GM23248 (cell line): ENCODE data around the gene ZNF789. TPM values are rescaled to one million over a fixed set of nuclear protein-coding genes. Genes with fewer than 3 reads are reported as not detected.
A peak's percentile ranks its signal among the peaks of the same experiment; 100 is the strongest.

Experiments used
- DNase-seq: peaks from one replicate; pipeline ENCODE4 v3.0.0-alpha.2; 2015
- H2AFZ ChIP-seq: fragments of 200-600 bp; sonication (generic); 2 replicates; pipeline ENCODE4 v1.6.1; 2016; ENCODE audit warnings: antibody characterized with exemption
- H3F3A ChIP-seq: fragments of 200-600 bp; sonication (generic); 2 replicates; pipeline ENCODE4 v1.6.1; 2016; ENCODE audit warnings: mild to moderate bottlenecking, antibody characterized with exemption, mixed run types; ENCODE audit not compliant: insufficient read depth
- H3K27ac ChIP-seq: fragments of 200-600 bp; sonication (generic); 2 replicates; pipeline ENCODE4 v1.5.1; 2016; ENCODE audit warnings: mild to moderate bottlenecking
- H3K27me3 ChIP-seq: fragments of 200-600 bp; sonication (generic); replicated peaks from 2 replicates; pipeline ENCODE4 v1.6.1; 2016; ENCODE audit warnings: mild to moderate bottlenecking; ENCODE audit not compliant: insufficient read depth
- H3K36me3 ChIP-seq: fragments of 200-600 bp; sonication (generic); 2 replicates; pipeline ENCODE4 v1.6.1; 2016; ENCODE audit warnings: low read depth, mild to moderate bottlenecking
- H3K4me1 ChIP-seq: fragments of 200-600 bp; sonication (generic); 2 replicates; pipeline ENCODE4 v1.6.1; 2016; ENCODE audit warnings: mild to moderate bottlenecking; ENCODE audit not compliant: insufficient read depth
- H3K4me2 ChIP-seq: fragments of 200-600 bp; sonication (generic); one replicate; pipeline ENCODE4 v1.6.1; 2016; ENCODE audit warnings: mild to moderate bottlenecking; ENCODE audit not compliant: unreplicated experiment
- H3K4me3 ChIP-seq: fragments of 200-600 bp; sonication (generic); 2 replicates; pipeline ENCODE4 v1.5.1; 2016; ENCODE audit warnings: mild to moderate bottlenecking
- H3K79me2 ChIP-seq: fragments of 200-600 bp; sonication (generic); 2 replicates; pipeline ENCODE4 v1.6.1; 2016; ENCODE audit warnings: mild to moderate bottlenecking; ENCODE audit not compliant: insufficient read depth
- H3K9ac ChIP-seq: fragments of 200-600 bp; sonication (generic); 2 replicates; pipeline ENCODE4 v1.6.1; 2016; ENCODE audit warnings: mild to moderate bottlenecking
- H3K9me2 ChIP-seq: fragments of 200-600 bp; sonication (generic); 2 replicates; pipeline ENCODE4 v1.6.1; 2016; ENCODE audit warnings: mixed run types, mild to moderate bottlenecking, moderate library complexity; ENCODE audit not compliant: insufficient read depth
- H3K9me3 ChIP-seq: fragments of 200-600 bp; sonication (generic); one replicate; pipeline ENCODE4 v1.6.1; 2017; ENCODE audit warnings: low read depth
- H4K20me1 ChIP-seq: fragments of 200-600 bp; sonication (generic); 2 replicates; pipeline ENCODE4 v1.6.0; 2016; ENCODE audit not compliant: insufficient read depth
- EZH2 ChIP-seq: fragments of 200-600 bp; sonication (generic); IDR thresholded peaks from 2 replicates; pipeline ENCODE4 v1.6.1; 2018; ENCODE audit warnings: antibody characterized with exemption, mild to moderate bottlenecking; ENCODE audit not compliant: insufficient read depth, poor library complexity, severe bottlenecking
- EZH2phosphoT487 ChIP-seq: fragments of 200-600 bp; sonication (generic); IDR thresholded peaks from 2 replicates; pipeline ENCODE4 v1.6.1; 2018; ENCODE audit warnings: antibody characterized with exemption, moderate library complexity, mild to moderate bottlenecking, low read depth; ENCODE audit not compliant: insufficient read depth
- WGBS, 2 experiments: methylation state at CpG; one replicate each; pipeline ENCODE4 v1.1.6; 2015 to 2017; ENCODE audit warnings: low lambda C conversion rate in 2 of 2, low coverage in 1 of 2; ENCODE audit errors: missing lambda C conversion rate in 2 of 2; 5-methylcytosine and 5-hydroxymethylcytosine counted together
- in situ Hi-C: fragments of 300-500 bp; cut with MboI; formaldehyde crosslinking; loops from 2 replicates; pipeline ENCODE4 v1.15.0; 2020
- polyA plus RNA-seq: library from polyadenylated mRNA; unstranded; fragments of >200 nt; fragmentation: Nextera tagmentation; extraction: Ambion mirVana; gene quantifications from 2 replicates; pipeline ENCODE4 v1.2.1, GENCODE V29; 2016
- total RNA-seq: library from RNA; depleted of rRNA; stranded (reverse); fragments of >200 nt; shearing (Covaris generic); gene quantifications from 2 replicates; pipeline ENCODE4 v1.2.3, GENCODE V29; 2014

The ZNF789 gene
- total and polyA plus RNA-seq, 2 experiments from 2014 or later = 5.3 to 8.5 TPM

DNA sequence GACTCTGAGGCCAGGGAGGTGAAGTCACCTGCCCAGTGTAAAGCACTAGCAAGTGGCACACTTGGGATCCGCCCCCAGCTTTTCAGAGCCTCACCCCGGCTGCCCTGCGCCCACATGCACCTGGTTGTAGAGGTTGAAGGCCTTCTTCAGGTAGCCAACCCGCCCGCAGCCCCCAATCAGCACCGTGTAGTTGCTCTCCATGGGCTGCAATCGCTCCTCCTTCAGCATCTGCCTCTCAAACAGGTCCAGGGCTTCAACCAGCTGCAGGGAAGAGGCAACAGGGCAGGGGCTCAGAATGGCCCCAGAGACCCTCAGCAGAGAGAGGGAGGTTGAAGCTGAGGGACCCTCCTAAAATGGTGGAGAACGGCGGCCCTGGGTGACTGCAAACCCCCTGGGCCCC, 39.5 kb upstream of the ZNF789 start:
- no peak overlapping the region for H3K4me2 ChIP-seq
- in situ Hi-C loops = no loop called here
- H3K27ac ChIP-seq = no peak overlapping the region
- WGBS, 2 experiments = 89 to 91% methylated on average over 9 of the region's 9 CpGs
- H2AFZ ChIP-seq = no peak overlapping the region
- no peaks in the 10 kb centered on the region for H3F3A ChIP-seq
- H3K79me2 ChIP-seq = peaks cover 23% of the 10 kb centered on the region
- H3K36me3 ChIP-seq = peaks cover 8% of the 10 kb centered on the region; the same call in 1 of the 2 replicates
- no peaks in the 10 kb centered on the region for H4K20me1 ChIP-seq
- H3K9me3 ChIP-seq = no peaks in the 10 kb centered on the region
- no peak for DNase-seq
- H3K9me2 ChIP-seq = no peaks in the 10 kb centered on the region
- H3K27me3 ChIP-seq = no peaks in the 10 kb centered on the region
- TF ChIP-seq EZH2phosphoT487 (no peak), EZH2 (no peak)
- H3K4me3 ChIP-seq = no peak overlapping the region
- no peak overlapping the region for H3K9ac ChIP-seq
- no peaks in the 10 kb centered on the region for H3K4me1 ChIP-seq

DNA sequence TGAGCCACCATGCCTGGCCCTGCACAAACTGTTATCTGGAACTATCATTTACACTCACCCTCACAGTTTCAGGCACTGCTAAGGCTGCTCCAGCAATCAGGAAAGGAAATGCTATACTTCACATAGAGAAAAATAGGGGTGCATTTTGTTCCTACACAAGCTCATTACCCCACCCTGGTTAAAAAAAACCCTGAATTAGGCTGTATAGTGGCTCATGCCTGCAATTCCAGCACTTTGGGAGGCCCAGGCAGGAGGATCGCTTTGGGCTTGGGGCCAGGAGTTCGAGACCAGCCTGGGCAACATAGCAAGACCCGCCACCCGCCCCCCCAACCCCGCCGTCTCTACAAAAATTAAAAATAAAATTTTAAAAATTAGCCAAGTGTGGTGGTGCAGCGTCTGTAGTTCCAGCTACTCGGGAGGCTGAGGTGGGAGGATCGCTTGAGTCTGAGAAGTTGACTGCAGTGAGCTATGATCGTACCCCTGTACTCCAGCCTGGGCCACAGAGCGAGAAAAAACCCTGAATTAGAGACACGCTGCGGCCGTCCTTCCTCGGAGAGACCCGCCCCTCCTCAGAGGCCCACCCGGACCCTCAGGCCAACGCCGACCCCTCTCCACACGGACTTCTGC, 34.6 kb upstream of the ZNF789 start:
- peaks cover 61% of the 10 kb centered on the region for H3K79me2 ChIP-seq
- in situ Hi-C loops = no loop called here

DNA sequence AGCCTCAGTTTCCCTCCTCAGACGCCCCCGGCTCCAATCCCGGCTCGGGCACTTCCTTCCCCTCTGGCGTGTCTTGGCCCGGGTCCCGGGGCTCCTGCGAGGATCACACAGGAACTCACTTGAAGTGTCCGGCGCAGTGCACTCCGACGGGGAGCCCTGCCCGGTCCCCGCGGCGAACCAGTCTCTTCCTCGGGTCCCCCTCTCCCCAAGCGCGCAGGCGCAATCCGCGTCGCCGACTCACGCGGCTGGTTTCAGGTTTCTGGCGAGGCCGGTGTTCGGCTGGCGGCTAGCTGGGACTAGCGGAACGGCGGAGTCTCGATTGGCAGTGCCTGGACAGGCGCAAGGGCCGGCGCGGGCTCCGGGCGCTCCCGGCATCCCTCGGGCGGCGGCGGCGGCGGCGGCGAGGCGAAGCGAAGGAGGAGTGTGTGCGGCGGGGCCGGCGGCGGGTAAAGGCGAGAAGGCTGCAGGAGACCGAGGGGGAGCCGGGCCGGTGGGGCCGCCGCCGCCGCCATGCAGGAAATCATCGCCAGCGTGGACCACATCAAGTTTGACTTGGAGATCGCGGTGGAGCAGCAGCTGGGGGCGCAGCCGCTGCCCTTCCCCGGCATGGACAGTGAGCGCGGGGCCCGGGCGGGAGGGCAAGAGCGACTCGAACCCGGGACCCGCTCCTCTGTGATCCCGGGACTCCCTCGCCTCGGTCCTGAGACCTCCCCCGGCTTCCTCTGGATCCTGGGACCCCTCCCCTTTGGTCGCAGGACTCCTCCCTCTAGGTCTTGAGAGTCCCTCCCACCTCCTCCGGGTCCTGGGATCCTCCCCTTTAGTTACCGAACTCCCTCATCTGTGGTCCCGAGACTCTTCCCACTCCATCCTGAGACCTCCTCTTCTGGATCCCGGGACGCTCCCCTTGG, 33.9 kb upstream of the ZNF789 start, which contains the start of the genes CPSF4 and PTCD1:
CPSF4 (plus strand) TSS at position 371 of the 908 bp plus-strand sequence; CDS start at position 511, 140 bp downstream.
PTCD1 (minus strand) TSS at position 226 of the 908 bp plus-strand sequence. CDS start 3,556 bp downstream, outside the sequence.
- peak within 1 kb of the TSS; percentile 99 for H2AFZ ChIP-seq
- peaks cover 6% of the 10 kb centered on the region; the same call in 1 of the 2 replicates for H3K4me1 ChIP-seq
- in situ Hi-C loops = no loop called here
- H3F3A ChIP-seq = no peaks in the 10 kb centered on the region
- H3K36me3 ChIP-seq = 0 out of 2 replicates have a peak, but pooled peaks cover 6% of the 10 kb centered on the region
- peak; percentile 99 for DNase-seq
- WGBS, 2 experiments = 1 to 2% methylated on average over 54 to 76 of the region's 89 CpGs
- no peaks in the 10 kb centered on the region for H3K27me3 ChIP-seq
- H3K9me2 ChIP-seq = no peaks in the 10 kb centered on the region
- peak within 1 kb of the TSS; percentile 92 for H3K9ac ChIP-seq
- H3K9me3 ChIP-seq = no peaks in the 10 kb centered on the region
- peaks cover 67% of the 10 kb centered on the region for H3K79me2 ChIP-seq
- H3K4me3 ChIP-seq = peak within 1 kb of the TSS; percentile 100
- peak within 1 kb of the TSS; percentile 65 for H3K27ac ChIP-seq
- TF ChIP-seq EZH2 (no peak), EZH2phosphoT487 (no peak)
- H4K20me1 ChIP-seq = no peaks in the 10 kb centered on the region
- peak within 1 kb of the TSS; percentile 88 for H3K4me2 ChIP-seq

More for the DNA sequence above, 34.6 kb upstream of the ZNF789 start:
- peak overlapping the region; percentile 92 for H3K9ac ChIP-seq
- H2AFZ ChIP-seq = peak overlapping the region; percentile 99
- no peaks in the 10 kb centered on the region for H3F3A ChIP-seq
- no peaks in the 10 kb centered on the region for H3K9me3 ChIP-seq
- no peaks in the 10 kb centered on the region for H3K9me2 ChIP-seq
- peak overlapping the region; percentile 54 for H3K27ac ChIP-seq
- 0 out of 2 replicates have a peak, but pooled peaks cover 6% of the 10 kb centered on the region for H3K36me3 ChIP-seq
- H3K4me3 ChIP-seq = peak overlapping the region; percentile 100
- no peaks in the 10 kb centered on the region for H4K20me1 ChIP-seq
- H3K4me1 ChIP-seq = peaks cover 6% of the 10 kb centered on the region; the same call in 1 of the 2 replicates
- peak overlapping the region; percentile 88 for H3K4me2 ChIP-seq
- TF ChIP-seq EZH2phosphoT487 (no peak), EZH2 (no peak)
- 18 to 22% methylated on average over 17 to 20 of the region's 20 CpGs for WGBS, 2 experiments
- DNase-seq = peak; percentile 41
- no peaks in the 10 kb centered on the region for H3K27me3 ChIP-seq

DNA sequence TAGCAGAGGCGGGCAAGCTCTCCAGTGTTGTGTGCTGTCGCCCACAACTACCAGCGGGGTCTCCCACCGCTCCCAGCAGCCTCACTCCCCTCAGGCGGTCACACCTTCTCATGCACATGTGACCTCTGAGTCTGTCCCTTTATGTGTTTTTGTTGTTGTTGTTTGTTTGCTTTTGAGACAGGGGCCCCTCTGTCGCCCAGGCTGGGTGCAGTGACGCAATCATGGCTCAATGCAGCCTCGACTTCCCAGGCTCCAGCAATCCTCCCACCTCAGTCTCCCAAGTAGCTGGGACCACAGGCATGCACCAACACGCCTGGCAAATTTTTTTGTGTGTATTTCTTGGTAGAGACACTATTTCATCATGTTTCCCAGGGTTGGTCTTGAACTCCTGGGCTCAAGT, 32.5 kb upstream of the ZNF789 start:
- Histone ChIP-seq H3K4me1 (peaks cover 6% of the 10 kb centered on the region; the same call in 1 of the 2 replicates), H3K36me3 (0 out of 2 replicates have a peak, but pooled peaks cover 6% of the 10 kb centered on the region), H3K4me2 (peak overlapping the region; percentile 87), H2AFZ (no peak overlapping the region), H3F3A (no peaks in the 10 kb centered on the region), H3K27ac (peak overlapping the region; percentile 65), H3K79me2 (peaks cover 75% of the 10 kb centered on the region), H3K9me2 (no peaks in the 10 kb centered on the region), H3K9ac (peak overlapping the region; percentile 92), H4K20me1 (no peaks in the 10 kb centered on the region), H3K27me3 (no peaks in the 10 kb centered on the region), H3K9me3 (no peaks in the 10 kb centered on the region), H3K4me3 (peak overlapping the region; percentile 100)
- WGBS, 2 experiments = 87 to 90% methylated on average over 9 of the region's 9 CpGs
- TF ChIP-seq EZH2phosphoT487 (no peak), EZH2 (no peak)
- in situ Hi-C loops = no loop called here
- peak; percentile 42 for DNase-seq
